SH-SY5Y (cell line): ENCODE measurements around the gene IL17RE.

Experiments used
- GATA2 ChIP-seq: IDR thresholded peaks from 2 replicates; pipeline ENCODE4 v1.6.1; 2011; ENCODE audit warnings: mild to moderate bottlenecking, low read depth, low read length
- GATA3 ChIP-seq: IDR thresholded peaks from 2 replicates; pipeline ENCODE4 v1.6.1; 2011; ENCODE audit warnings: low read depth, mild to moderate bottlenecking, low read length, moderate library complexity

Gene IL17RE

DNA sequence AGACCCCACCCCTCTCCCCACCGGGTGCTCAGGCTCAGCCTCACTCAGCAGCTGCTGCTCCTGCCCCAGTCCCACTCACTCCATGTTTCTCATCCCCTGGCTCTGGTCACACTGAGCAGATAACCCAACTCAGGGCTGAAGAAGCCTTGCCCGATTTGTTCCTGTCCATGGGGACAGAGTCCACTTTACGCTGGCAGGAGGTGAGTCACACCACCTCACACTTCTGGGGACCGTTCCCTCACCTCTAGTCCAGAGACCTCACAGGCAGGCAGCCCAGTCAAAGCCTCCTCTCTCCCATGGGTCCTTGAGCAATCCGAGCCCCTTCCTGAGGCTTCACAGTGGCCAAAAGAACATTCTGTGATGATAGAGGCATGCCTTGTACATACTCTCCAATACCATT lies 23.9 kb upstream of the IL17RE start:
- no peak for TF ChIP-seq GATA2

DNA sequence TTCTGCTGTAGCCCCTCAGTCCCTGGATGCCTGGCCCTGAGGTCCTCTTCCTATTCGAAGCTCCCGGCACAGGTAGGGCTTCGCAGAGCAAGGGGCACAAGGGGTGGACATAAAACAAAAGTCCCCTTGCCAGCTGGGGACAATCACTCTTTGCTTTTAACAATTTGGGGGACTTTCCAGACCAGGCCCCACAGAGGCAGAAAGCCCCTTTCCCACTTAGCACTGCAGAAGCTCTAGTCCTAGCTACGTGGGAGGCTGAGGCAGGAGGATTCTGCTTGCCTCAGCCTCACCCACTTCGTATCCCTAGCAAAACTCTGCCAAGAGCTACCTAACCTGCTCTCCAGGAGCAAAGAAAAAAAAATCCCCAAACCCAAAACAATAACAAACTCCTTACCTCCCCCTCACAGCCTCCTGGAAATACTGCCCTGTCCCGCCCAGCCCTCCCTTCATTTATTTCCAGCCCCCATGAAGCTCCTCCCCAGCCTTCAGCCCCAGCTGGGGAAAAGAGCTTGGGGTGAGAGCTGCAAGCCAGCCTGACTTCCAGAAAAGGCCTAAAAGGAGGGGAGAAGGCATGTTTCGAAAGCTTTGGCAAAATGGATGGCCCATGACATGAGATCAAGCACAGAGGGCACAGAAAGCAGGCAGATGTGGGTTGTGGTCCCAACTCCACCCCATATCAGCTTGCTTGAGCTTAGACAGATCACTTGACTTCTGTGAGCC lies 22.7 kb upstream of the IL17RE start, which contains the start of gene CIDEC:
TSS of gene CIDEC (minus strand) at position 424 of the 720 bp plus-strand sequence. CDS start 1,767 bp downstream, outside the sequence.
- TF ChIP-seq GATA2 (no peak), GATA3 (no peak)

DNA sequence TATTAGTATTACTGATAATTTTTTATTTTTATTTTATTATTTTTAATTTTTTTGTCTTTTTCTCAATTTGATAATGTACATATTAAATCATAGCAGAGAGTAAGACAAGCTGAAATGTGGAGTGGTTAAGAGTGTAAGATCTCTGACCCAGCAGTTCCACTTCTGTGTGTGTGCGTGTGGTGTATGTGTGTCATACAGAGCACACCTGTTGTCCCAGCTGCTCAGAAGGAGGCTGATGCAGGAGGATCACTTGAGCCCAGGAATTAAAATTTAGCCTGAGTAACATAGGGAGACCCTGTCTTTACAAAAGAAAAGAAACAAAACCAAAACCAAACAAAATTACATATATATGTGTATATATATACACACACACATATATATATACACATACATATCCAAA lies 21.2 kb upstream of the IL17RE start:
- TF ChIP-seq GATA3 (no peak), GATA2 (no peak)

DNA sequence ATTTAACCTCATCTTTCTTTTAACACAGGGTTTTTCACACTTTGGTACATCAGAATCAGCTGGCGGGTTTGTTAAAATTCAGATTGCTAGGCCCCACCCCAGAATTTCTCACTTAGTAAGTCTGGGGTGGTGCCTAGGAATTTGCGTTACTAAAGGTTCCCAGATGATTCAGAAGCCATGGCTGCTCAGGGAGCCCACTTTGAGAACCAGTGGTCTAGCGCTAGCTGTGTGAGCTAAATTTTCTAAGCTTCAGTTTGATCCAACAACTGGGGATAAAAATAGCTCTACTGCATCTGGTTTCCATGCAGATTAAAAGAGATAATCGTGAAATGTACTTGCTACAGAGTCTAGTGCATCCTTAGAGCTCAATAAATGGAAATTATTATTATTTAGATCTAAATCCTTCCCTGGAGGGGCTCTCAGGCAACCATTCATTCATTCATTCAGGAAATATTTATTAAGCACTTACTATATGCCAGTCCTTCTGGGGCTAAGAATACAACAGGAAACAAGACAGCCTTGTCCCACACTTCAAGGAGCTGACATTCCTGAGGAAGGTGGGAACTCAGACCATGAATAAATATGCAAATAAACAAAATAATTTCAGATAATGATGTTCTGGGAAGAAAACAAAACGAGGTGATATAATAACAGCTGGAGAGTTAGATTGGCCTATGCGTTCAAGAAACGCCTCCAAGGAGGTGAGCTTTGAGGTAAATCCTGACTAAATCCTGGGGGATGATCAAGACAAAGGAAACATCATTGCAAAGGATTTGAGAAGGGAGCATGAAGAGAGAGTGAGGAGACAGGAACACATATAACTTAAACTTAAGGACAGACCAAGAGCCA lies 18.7 kb upstream of the IL17RE start:
- TF ChIP-seq GATA2 = peak; percentile 16; the same call in 1 of the 2 replicates
- no peak for TF ChIP-seq GATA3

DNA sequence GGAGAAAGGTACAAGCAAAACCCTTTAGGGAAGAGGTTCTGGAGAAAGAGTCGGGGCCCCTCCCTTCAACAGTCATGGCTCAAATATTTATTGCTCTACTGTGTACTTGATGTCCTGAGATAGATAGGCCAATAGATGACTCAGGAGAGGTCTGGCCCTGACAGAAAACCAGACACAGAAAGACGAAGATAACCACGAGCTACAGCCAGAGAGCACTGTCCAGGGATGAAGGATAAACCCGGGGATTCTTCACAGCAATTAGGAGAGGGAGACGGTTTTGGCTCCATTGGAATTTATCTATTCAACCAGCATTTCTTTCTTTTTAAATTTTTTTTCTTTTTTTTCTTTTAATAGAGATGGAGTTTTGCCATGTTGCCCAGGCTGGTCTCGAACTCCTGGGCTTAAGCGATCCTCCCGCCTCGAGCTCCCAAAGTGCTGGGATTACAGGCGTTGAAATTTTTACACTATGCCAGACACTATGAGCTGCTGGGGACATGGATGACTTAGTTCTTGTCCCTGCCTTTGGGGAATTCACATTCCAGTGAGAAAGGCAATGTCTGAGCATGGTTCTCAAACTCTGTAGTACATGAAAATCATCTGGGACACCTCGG lies 18.0 kb upstream of the IL17RE start:
- TF ChIP-seq GATA3 = no peak
- no peak for TF ChIP-seq GATA2

DNA sequence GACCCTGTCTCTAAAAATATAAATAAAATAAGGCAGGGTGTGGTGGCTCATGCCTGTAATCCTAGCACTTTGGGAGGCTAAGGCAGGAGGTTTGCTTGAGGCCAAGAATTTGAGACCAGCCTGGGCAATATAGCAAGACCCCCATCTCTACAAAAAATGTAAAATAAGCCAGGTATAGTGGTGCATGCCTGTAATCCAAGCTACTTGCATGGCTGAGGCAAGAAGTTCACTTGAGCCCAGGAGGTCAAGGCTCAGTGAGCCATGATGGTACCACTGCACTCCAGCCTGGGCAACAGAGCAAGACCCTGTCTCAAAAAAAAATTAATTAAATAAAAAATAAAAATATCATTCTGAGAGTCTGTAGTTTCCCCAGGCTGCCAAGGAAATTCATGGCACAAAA lies 16.3 kb upstream of the IL17RE start:
- TF ChIP-seq GATA3 (no peak), GATA2 (no peak)

DNA sequence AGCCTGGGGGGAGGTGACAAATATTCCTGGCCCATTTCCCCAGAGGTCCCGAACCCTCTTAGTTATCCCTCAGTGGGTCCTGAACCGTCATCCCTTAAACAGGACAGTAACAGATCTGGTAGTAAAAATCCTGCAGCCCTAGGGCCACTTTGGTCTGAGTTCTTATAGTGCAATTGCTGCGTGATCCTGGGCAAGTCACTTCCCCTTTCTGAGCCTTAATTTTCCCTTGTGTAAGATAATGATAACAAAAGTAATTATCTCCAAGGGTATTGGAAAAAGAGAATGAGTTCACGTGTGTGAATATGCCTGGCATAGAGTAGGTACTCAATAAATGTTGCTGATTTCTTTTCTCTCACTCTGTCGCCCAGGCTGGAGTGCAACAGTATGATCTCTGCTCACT lies 15.2 kb upstream of the IL17RE start:
- TF ChIP-seq GATA2 (no peak), GATA3 (no peak)

DNA sequence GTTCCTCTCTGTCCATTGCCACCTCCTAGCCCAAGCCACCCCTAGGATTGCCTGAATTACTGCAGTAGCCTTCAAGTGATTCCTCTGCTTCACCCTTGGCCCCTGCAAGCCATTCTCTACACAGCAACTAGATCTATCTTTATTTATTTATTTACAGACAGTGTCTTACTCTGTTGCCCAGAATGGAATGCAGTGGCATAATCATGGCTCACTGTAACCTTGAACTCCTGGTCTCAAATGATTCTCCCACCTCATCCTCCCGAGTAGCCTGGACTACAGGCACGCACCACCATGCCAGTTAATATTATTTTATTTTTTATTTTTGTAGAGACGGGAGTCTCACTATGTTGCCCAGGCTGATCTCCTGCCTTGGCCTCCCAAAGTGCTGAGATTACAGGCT lies 14.1 kb upstream of the IL17RE start:
- TF ChIP-seq GATA2 (no peak), GATA3 (no peak)

DNA sequence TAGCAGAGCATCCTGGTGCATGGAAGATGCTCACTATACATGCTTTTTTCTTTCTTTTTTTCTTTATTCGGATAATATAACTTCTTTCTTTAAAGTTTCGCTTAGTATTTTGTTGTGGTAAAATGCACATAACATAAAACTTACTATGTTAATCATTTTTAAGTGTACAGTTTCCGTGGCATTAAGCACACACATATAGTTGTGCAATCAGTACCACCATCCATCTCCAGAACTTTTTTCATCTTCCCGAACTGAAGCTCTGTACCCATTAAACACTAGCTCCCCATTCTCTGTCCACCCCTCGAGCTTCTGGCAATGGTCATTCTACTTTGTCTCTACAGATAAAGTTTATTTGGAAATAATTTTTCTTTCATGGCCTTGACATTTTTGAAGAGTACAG lies 13.2 kb upstream of the IL17RE start:
- TF ChIP-seq GATA3 = no peak
- TF ChIP-seq GATA2 = no peak

DNA sequence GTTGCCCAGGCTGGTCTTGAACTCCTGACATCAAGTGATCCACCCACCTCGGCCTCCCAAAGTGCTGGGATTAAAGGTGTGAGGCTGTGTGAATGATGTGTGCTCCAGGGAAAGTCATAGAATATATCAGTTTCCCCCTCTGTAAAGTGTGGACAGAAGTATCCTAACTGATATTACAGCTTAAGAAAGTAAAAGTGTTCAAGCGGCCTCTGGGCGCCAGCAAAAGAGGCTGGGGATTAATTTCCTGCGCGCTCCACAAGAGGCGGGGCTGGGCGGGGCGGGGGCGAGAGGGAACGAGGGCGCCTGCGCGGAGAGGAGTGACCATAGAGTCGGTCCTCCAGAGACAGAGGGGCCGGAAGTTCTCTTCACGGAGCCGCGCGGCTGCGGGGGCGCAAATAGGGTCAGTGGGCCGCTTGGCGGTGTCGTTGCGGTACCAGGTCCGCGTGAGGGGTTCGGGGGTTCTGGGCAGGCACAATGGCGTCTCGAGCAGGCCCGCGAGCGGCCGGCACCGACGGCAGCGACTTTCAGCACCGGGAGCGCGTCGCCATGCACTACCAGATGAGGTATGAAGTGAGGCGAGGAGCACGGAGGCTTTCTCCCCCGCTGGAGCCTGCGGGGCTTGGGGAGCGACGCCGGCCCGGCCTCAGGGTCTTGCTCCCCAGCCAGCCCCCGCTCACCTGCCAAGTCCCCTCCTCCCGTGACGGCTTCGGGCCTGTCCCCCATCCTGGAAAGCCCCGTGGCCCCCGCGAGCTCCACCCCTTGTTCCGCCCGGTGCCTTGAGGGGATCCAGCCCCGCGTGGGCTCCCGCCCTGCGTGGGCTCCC lies 12.2 kb upstream of the IL17RE start, which contains the start of gene JAGN1:
TSS of gene JAGN1 (plus strand) at position 362 of the 823 bp plus-strand sequence. CDS start at position 475, 113 bp downstream.
- TF ChIP-seq GATA2 (no peak), GATA3 (no peak)

DNA sequence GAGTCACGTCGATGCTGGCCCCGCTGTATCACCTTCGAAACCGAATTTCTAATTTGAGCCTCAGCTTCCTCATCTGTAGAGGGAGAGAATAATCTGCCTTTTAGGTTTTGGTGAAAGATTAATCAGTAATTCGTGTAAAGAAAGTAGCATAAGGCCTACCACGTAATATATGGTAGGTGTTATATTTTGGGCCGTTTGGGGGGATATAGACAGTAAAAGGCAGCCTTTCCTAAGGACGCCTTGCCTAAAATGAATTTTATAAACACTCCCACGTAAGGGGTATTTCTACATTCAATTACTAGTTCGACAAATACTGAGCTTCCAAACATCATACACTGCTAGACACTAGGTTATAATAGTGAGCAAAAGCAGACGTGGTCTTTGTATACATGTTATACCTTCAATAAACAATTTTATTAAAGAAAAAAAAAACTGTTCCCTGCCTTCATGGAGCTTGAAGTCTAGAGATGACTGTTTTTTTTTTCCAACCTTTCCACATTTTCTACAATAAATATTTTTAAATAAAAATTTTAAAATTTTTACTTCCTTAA lies 11.5 kb upstream of the IL17RE start:
- no peak for TF ChIP-seq GATA2
- no peak for TF ChIP-seq GATA3

DNA sequence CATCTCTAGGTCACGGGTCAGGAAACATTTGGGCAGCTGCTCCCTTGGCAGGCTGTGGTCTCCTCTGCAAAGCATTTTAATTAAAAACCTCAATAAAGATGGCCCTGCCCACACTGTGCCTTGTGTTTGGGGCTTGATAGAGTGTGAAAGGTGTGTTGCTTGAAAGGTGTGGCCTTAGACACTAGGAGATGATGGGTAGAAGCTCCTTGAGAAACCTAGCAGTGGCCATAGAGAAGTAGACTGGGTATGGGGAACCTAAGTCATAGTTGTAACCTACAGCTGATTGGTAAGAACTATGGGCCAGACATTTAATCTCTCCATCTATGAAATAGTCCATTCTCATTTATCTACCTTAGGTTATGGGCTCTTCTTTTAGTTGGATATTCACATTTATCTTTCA lies 8.9 kb upstream of the IL17RE start:
- TF ChIP-seq GATA3 = no peak
- no peak for TF ChIP-seq GATA2

DNA sequence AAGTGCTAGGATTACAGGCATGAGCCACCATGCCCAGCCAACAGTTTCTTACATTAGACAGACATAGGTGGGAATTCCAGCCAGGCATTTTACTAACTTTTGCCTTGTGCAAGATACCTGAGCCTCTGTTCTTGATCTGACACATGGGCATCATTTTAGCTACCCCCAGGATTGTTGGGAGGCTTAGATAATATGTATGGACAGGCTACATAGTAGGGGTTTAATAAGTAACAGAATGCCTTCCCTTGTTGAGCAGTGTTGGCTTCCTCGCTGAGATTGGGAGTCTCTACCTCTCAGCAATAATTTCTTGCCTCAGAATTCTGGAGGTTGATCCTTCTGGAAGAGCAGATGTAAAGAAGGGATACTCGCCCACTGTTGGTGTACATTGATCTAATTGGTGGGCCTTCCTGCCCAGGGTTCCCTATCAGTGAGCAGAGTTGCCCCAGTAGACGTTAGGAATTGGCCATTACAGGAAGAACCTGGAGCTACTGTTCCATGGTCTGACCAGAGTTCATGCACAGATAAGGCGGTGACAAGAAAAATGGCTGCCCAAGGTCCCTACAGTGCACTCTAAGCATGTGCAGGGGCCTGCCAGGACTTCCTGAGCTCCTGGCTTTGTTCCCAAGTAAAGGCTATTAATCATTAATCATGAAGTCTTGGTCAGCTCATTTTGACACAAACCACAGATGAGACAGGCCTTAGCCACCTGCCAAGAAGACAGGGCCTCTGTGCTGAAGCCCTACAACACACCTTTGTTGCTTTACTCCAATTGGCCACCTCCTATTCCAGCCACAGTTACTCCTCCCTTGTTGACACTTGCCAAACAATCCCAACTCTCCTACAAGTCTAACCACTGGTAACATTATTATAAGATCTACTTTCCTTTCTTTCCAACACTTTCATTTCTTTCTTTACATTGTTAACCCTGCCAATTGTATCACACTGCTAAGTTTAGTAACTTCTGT lies 5.0 kb upstream of the IL17RE start:
- TF ChIP-seq GATA3 = no peak
- no peak for TF ChIP-seq GATA2
